Upper lobe of left lung (tissue), 4 donors: ENCODE results near the gene FRMPD2.
"Not testable (repeated sequence)": the region's sequence is repeated elsewhere in the genome, so short reads cannot be mapped to it uniquely, and the experiment has no call there.

ENCODE experiments used
- CTCF ChIP-seq, 6 experiments: fragments of 450-650 bp in 4 of 6; fragments of 200-600 bp in 2 of 6; sonication (generic) in 2 of 6; IDR thresholded peaks; one replicate each; pipeline ENCODE4 v1.5.1; 2016 to 2019; ENCODE audit warnings: antibody characterized with exemption in 6 of 6
- EP300 ChIP-seq, 4 donors: sonication (generic); formaldehyde crosslinking; IDR thresholded peaks; one replicate each; pipeline ENCODE4 v1.5.1; 2017; ENCODE audit warnings: antibody characterized with exemption in 4 of 4, control low read depth in 2 of 4
- POLR2A ChIP-seq, 4 donors: fragments of 450-650 bp; IDR thresholded peaks; one replicate each; pipeline ENCODE4 v1.5.1; 2016 to 2017; ENCODE audit warnings: antibody characterized with exemption in 4 of 4, mild to moderate bottlenecking in 2 of 4
- POLR2AphosphoS5 ChIP-seq, 2 donors: sonication (generic); formaldehyde crosslinking; IDR thresholded peaks; one replicate each; pipeline ENCODE4 v1.5.1; 2017; ENCODE audit warnings: antibody characterized with exemption in 2 of 2

GRCh38 chr10:48186264-48186804 is 88.2 kb downstream of the FRMPD2 start:
- TF ChIP-seq CTCF, POLR2AphosphoS5, POLR2A, EP300 (IDR thresholded peaks at IDR 0.05): not testable (repeated sequence)
